Mesothelial cell of epicardium (in vitro differentiated cells): ENCODE measurements around the gene DEXI. TPM values are rescaled to one million over a fixed set of nuclear protein-coding genes. Genes with fewer than 3 reads are reported as not detected.

Experiments used
- DNase-seq, 2 experiments: peaks; one replicate each; pipeline ENCODE4 v3.0.0; 2021; ENCODE audit warnings: low spot score in 2 of 2; ENCODE audit not compliant: unreplicated experiment in 2 of 2
- H3K27ac Mint-ChIP-seq: 2 replicates; pipeline ENCODE4 v1.8.0; 2021; ENCODE audit warnings: mixed read lengths
- H3K27me3 Mint-ChIP-seq: 2 replicates; pipeline ENCODE4 v1.8.0; 2021; ENCODE audit warnings: low read depth, mixed read lengths
- H3K36me3 Mint-ChIP-seq: 2 replicates; pipeline ENCODE4 v1.8.0; 2021; ENCODE audit warnings: mixed read lengths
- H3K4me1 Mint-ChIP-seq: 2 replicates; pipeline ENCODE4 v1.8.0; 2021; ENCODE audit warnings: mixed read lengths
- H3K4me3 Mint-ChIP-seq: 2 replicates; pipeline ENCODE4 v1.8.0; 2021; ENCODE audit warnings: mild to moderate bottlenecking, moderate library complexity, mixed read lengths
- H3K9me3 Mint-ChIP-seq: 2 replicates; pipeline ENCODE4 v1.8.0; 2021; ENCODE audit warnings: mixed read lengths
- CTCF ChIP-seq: fragments of 200-600 bp; sonication (generic); IDR thresholded peaks from one replicate; pipeline ENCODE4 v1.5.0; 2021; ENCODE audit warnings: antibody characterized with exemption; ENCODE audit not compliant: unreplicated experiment
- total RNA-seq: library from RNA; stranded (reverse); gene quantifications from 3 replicates; pipeline ENCODE4 v1.2.1, GENCODE V29; 2021

Gene DEXI
- total RNA-seq, 1 donor from 2014 or later, result 31.2 TPM

GRCh38 chr16:10987361-10988163, 45.3 kb upstream of the DEXI start:
- Mint-ChIP-seq H3K4me3 (no peak overlapping the region), H3K27me3 (no peaks in the 10 kb centered on the region), H3K4me1 (peaks cover 23% of the 10 kb centered on the region), H3K27ac (no peak overlapping the region), H3K9me3 (peaks cover 3% of the 10 kb centered on the region), H3K36me3 (peaks cover 22% of the 10 kb centered on the region)
- no peak for DNase-seq
- TF ChIP-seq CTCF, result no peak

- TF ChIP-seq CTCF, result no peak
- no peak overlapping the region for H3K27ac Mint-ChIP-seq
- H3K9me3 Mint-ChIP-seq, result no peaks in the 10 kb centered on the region
- DNase-seq, result no peak
- H3K4me3 Mint-ChIP-seq, result no peak overlapping the region
- H3K36me3 Mint-ChIP-seq, result peaks cover 19% of the 10 kb centered on the region
- H3K27me3 Mint-ChIP-seq, result no peaks in the 10 kb centered on the region
- peaks cover 22% of the 10 kb centered on the region for H3K4me1 Mint-ChIP-seq
Measured at GRCh38 chr16:10984509-10984908, 42.2 kb upstream of the DEXI start.

GRCh38 chr16:10983159-10983558, 40.9 kb upstream of the DEXI start:
- peaks cover 19% of the 10 kb centered on the region for H3K36me3 Mint-ChIP-seq
- peaks cover 34% of the 10 kb centered on the region for H3K4me1 Mint-ChIP-seq
- TF ChIP-seq CTCF, result no peak
- H3K4me3 Mint-ChIP-seq, result no peak overlapping the region
- H3K9me3 Mint-ChIP-seq, result no peaks in the 10 kb centered on the region
- DNase-seq, result no peak
- peak overlapping the region; percentile 56 for H3K27ac Mint-ChIP-seq
- no peaks in the 10 kb centered on the region for H3K27me3 Mint-ChIP-seq

GRCh38 chr16:10982465-10983150, 40.3 kb upstream of the DEXI start:
- TF ChIP-seq CTCF, result no peak

GRCh38 chr16:10981697-10982216, 39.5 kb upstream of the DEXI start:
- Mint-ChIP-seq H3K9me3 (no peaks in the 10 kb centered on the region), H3K27me3 (no peaks in the 10 kb centered on the region), H3K4me1 (peaks cover 44% of the 10 kb centered on the region), H3K4me3 (no peak overlapping the region), H3K36me3 (peaks cover 21% of the 10 kb centered on the region), H3K27ac (no peak overlapping the region)
- TF ChIP-seq CTCF, result no peak
- no peak for DNase-seq

More at GRCh38 chr16:10982465-10983150, 40.3 kb upstream of the DEXI start:
- peaks cover 37% of the 10 kb centered on the region for H3K4me1 Mint-ChIP-seq
- H3K36me3 Mint-ChIP-seq, result peaks cover 18% of the 10 kb centered on the region
- H3K4me3 Mint-ChIP-seq, result no peak overlapping the region
- peak overlapping the region; percentile 56 for H3K27ac Mint-ChIP-seq
- no peak for DNase-seq
- H3K9me3 Mint-ChIP-seq, result no peaks in the 10 kb centered on the region
- H3K27me3 Mint-ChIP-seq, result no peaks in the 10 kb centered on the region
